Left ventricle myocardium inferior (tissue), 1 donor: Measurements from ENCODE around the gene RPH3AL. TPM values are rescaled to one million over a fixed set of nuclear protein-coding genes. Genes with fewer than 3 reads are reported as not detected.
A peak's percentile ranks its signal among the peaks of the same experiment; 100 is the strongest.

Experiments
- DNase-seq: peaks from one replicate; pipeline ENCODE4 v3.0.0-alpha.2; 2020
- H3K27ac ChIP-seq: fragments of 200-600 bp; replicated peaks from 2 replicates; pipeline ENCODE4 v1.8.0; 2021
- H3K27me3 ChIP-seq: fragments of 200-600 bp; 2 replicates; pipeline ENCODE4 v1.8.0; 2021; ENCODE audit warnings: low read depth
- H3K36me3 ChIP-seq: fragments of 200-600 bp; 2 replicates; pipeline ENCODE4 v1.8.0; 2021
- H3K4me1 ChIP-seq: fragments of 200-600 bp; 2 replicates; pipeline ENCODE4 v1.8.0; 2021
- H3K4me3 ChIP-seq: fragments of 200-600 bp; 2 replicates; pipeline ENCODE4 v1.8.0; 2021; ENCODE audit warnings: mild to moderate bottlenecking, moderate library complexity
- H3K9me3 ChIP-seq: fragments of 200-600 bp; replicated peaks from 2 replicates; pipeline ENCODE4 v1.8.0; 2021
- CTCF ChIP-seq: fragments of 200-600 bp; IDR thresholded peaks from 2 replicates; pipeline ENCODE4 v1.8.0; 2021; ENCODE audit warnings: antibody characterized with exemption, mild to moderate bottlenecking, borderline replicate concordance
- intact Hi-C: fragments of 100-400 bp; cut with micrococcal nuclease; formaldehyde crosslinking; loops from one replicate; pipeline ENCODE4 v1.11.0; 2022
- total RNA-seq: library from RNA; stranded (reverse); fragmentation: NEBNext Ultra II Directional; extraction: Animal tissue kit (Norgen Biotek cat#: 25700); gene quantifications from one replicate; pipeline ENCODE4 v1.2.1, GENCODE V29; 2021
- donor health status: DM: no; HTN: yes; CAD: no; lungs with severe emphysema.

Gene RPH3AL
- total RNA-seq, 1 donor from 2014 or later = 4.0 TPM

DNA sequence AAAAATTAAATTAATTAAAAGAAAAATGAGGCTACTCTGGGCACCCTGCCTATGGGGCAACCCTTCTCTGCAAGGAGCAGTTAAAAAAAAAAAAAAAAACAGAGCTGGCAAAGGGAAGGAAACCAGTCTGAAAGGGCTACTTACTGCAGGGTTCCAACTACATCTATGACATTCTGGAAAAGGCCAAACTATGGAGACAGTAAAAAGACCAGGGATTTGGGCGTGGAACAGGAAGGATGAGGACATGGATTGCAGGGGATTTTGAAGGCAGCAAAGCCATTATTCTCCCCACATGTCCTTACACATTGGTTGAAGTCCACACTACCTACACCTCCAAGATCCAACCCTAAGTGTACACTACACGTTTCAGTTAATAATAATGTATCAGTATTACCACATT, 4.6 kb downstream of the RPH3AL start:
- Histone ChIP-seq H3K4me3 (no peak overlapping the region), H3K27ac (peak overlapping the region; percentile 91), H3K9me3 (no peaks in the 10 kb centered on the region), H3K27me3 (no peaks in the 10 kb centered on the region), H3K36me3 (no peaks in the 10 kb centered on the region), H3K4me1 (peaks cover 55% of the 10 kb centered on the region)
- no peak for DNase-seq
- intact Hi-C loops = no loop called here
- no peak for TF ChIP-seq CTCF

GRCh38 chr17:347309-347899, 5.2 kb downstream of the RPH3AL start:
- H3K4me3 ChIP-seq = no peak overlapping the region
- no peaks in the 10 kb centered on the region for H3K9me3 ChIP-seq
- no peaks in the 10 kb centered on the region for H3K36me3 ChIP-seq
- TF ChIP-seq CTCF = no peak
- intact Hi-C loops = no loop called here
- peak overlapping the region; percentile 91 for H3K27ac ChIP-seq
- DNase-seq = no peak
- H3K27me3 ChIP-seq = no peaks in the 10 kb centered on the region
- peaks cover 49% of the 10 kb centered on the region for H3K4me1 ChIP-seq

DNA sequence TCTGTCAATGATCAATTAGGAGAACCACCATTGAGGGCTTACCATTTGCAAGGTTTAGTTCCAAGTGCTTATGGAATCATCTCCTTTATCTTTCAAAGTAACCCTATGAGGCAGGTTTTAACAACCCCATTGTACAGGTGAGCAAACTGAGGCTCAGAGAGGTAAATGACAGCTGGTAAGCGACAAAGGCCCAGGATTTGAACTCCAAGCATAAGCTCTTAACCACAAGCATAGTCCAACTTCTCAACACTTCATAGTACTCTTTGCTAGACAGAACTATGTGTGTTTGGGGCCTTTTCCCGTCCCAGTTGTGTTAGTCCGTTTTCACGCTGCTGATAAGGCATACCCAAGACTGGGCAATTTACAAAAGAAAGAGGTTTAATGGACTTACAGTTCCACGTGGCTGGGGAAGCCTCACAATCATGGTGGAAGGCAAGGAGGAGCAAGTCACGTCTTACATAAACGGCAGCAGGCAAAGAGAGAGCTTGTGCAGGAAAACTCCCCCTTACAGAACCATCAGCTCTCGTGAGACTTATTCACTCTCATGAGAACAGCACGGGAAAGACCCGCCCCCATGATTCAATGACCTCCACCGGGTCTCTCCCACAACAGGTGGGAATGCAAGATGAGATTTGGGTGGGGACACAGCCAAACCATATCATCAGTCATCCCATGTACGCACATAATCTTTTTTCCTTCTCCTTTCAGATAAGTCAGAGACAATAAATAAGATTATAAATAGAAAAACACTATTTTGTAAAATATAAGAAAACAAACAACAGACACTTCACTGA, 6.4 kb downstream of the RPH3AL start:
- Histone ChIP-seq H3K4me3 (no peak overlapping the region), H3K27ac (no peak overlapping the region), H3K4me1 (peaks cover 37% of the 10 kb centered on the region), H3K9me3 (no peaks in the 10 kb centered on the region), H3K27me3 (no peaks in the 10 kb centered on the region), H3K36me3 (no peaks in the 10 kb centered on the region)
- intact Hi-C loops = no loop called here
- DNase-seq = no peak
- TF ChIP-seq CTCF = no peak

- intact Hi-C loops = no loop called here
- Histone ChIP-seq H3K27ac (no peak overlapping the region), H3K4me3 (no peak overlapping the region), H3K36me3 (no peaks in the 10 kb centered on the region), H3K9me3 (no peaks in the 10 kb centered on the region), H3K4me1 (peaks cover 30% of the 10 kb centered on the region), H3K27me3 (no peaks in the 10 kb centered on the region)
- TF ChIP-seq CTCF = no peak
- DNase-seq = no peak
Observed at GRCh38 chr17:345261-345660, 7.3 kb downstream of the RPH3AL start.

GRCh38 chr17:343875-344752, 8.5 kb downstream of the RPH3AL start:
- intact Hi-C loops = no loop called here
- no peak overlapping the region for H3K27ac ChIP-seq

More at GRCh38 chr17:343875-344752, 8.5 kb downstream of the RPH3AL start:
- H3K27me3 ChIP-seq = peaks cover 4% of the 10 kb centered on the region
- H3K4me1 ChIP-seq = peaks cover 24% of the 10 kb centered on the region
- TF ChIP-seq CTCF = no peak
- no peaks in the 10 kb centered on the region for H3K9me3 ChIP-seq
- DNase-seq = no peak
- H3K36me3 ChIP-seq = no peaks in the 10 kb centered on the region
- no peak overlapping the region for H3K4me3 ChIP-seq
